CD14-positive monocyte (primary cell): Measurements from ENCODE around the gene CCDC106. TPM values are rescaled to one million over a fixed set of nuclear protein-coding genes. Genes with fewer than 3 reads are reported as not detected.

Experiments
- DNase-seq, 3 donors: peaks; one replicate each; pipeline ENCODE4 v3.0.0-alpha.2; 2011 to 2022
- H2AFZ ChIP-seq: 2 replicates; pipeline ENCODE4 v1.6.0; 2012; ENCODE audit warnings: mild to moderate bottlenecking, low read depth, low read length, inconsistent platforms; ENCODE audit not compliant: insufficient read depth, poor library complexity, severe bottlenecking
- H3K27ac ChIP-seq, 2 donors: 1 replicate in 1 of 2; 2 replicates in 1 of 2; pipeline ENCODE4 v1.5.1; 2012 to 2013; ENCODE audit warnings: low read length in 2 of 2, control low read depth in 1 of 2, inconsistent platforms in 1 of 2, low read depth in 1 of 2, mild to moderate bottlenecking in 1 of 2
- H3K27me3 ChIP-seq, 2 donors: one replicate each; pipeline versions ENCODE4 v1.6.0 to v1.6.1; 2011 to 2013; ENCODE audit warnings: low read length in 2 of 2; ENCODE audit not compliant: control insufficient read depth in 2 of 2, insufficient read depth in 2 of 2
- H3K36me3 ChIP-seq, 2 donors: replicated peaks in 1 of 2; 1 replicate in 1 of 2; 2 replicates in 1 of 2; pipeline versions ENCODE4 v1.5.1 to v1.6.1; 2012 to 2013; ENCODE audit warnings: low read length in 2 of 2, control low read depth in 1 of 2, inconsistent platforms in 1 of 2, mild to moderate bottlenecking in 1 of 2; ENCODE audit not compliant: insufficient read depth in 2 of 2, control insufficient read depth in 1 of 2
- H3K4me1 ChIP-seq, 2 donors: 1 replicate in 1 of 2; 2 replicates in 1 of 2; pipeline versions ENCODE4 v1.5.1 to v1.6.1; 2012 to 2013; ENCODE audit warnings: low read length in 2 of 2, control low read depth in 1 of 2, inconsistent platforms in 1 of 2, mild to moderate bottlenecking in 1 of 2, moderate library complexity in 1 of 2; ENCODE audit not compliant: insufficient read depth in 2 of 2, control insufficient read depth in 1 of 2
- H3K4me2 ChIP-seq: replicated peaks from 2 replicates; pipeline ENCODE3; 2012; ENCODE audit warnings: low read length, moderate library complexity, mild to moderate bottlenecking; ENCODE audit not compliant: poor library complexity, severe bottlenecking; ENCODE audit errors: extremely low read depth
- H3K4me3 ChIP-seq, 3 experiments: fragments of 200-600 bp in 1 of 3; sonication (generic) in 1 of 3; replicated peaks in 1 of 3; 1 replicate in 2 of 3; 2 replicates in 1 of 3; pipeline ENCODE4 v1.5.1; 2011 to 2013; ENCODE audit warnings: low read length in 3 of 3, mild to moderate bottlenecking in 3 of 3, control low read depth in 2 of 3, low read depth in 2 of 3, inconsistent platforms in 1 of 3, moderate library complexity in 1 of 3
- H3K79me2 ChIP-seq: 2 replicates; pipeline ENCODE4 v1.6.0; 2012; ENCODE audit warnings: mild to moderate bottlenecking, control low read depth, inconsistent platforms, low read length, moderate library complexity; ENCODE audit not compliant: insufficient read depth
- H3K9ac ChIP-seq: 2 replicates; pipeline ENCODE4 v1.6.0; 2017; ENCODE audit warnings: low read length, mild to moderate bottlenecking; ENCODE audit not compliant: insufficient read depth, poor library complexity, severe bottlenecking
- H3K9me3 ChIP-seq, 2 donors: replicated peaks in 1 of 2; 1 replicate in 1 of 2; 2 replicates in 1 of 2; pipeline versions ENCODE4 v1.5.1 to v1.6.1; 2012 to 2013; ENCODE audit warnings: low read length in 2 of 2, control low read depth in 1 of 2; ENCODE audit not compliant: control insufficient read depth in 1 of 2, insufficient read depth in 1 of 2
- H4K20me1 ChIP-seq: 2 replicates; pipeline ENCODE4 v1.6.0; 2012; ENCODE audit warnings: mild to moderate bottlenecking, low read length, control low read depth, moderate library complexity; ENCODE audit not compliant: insufficient read depth
- H3K27ac Mint-ChIP-seq, 7 donors: one replicate each; pipeline ENCODE4 v1.8.0; 2020; ENCODE audit warnings: mild to moderate bottlenecking in 7 of 7, mixed read lengths in 7 of 7, moderate library complexity in 6 of 7, inconsistent platforms in 2 of 7
- H3K27me3 Mint-ChIP-seq, 3 donors: one replicate each; pipeline ENCODE4 v1.8.0; 2021 to 2022; ENCODE audit warnings: low read depth in 3 of 3, mild to moderate bottlenecking in 3 of 3, mixed read lengths in 3 of 3, moderate library complexity in 3 of 3, inconsistent platforms in 1 of 3
- H3K36me3 Mint-ChIP-seq, 2 donors: one replicate each; pipeline ENCODE4 v1.8.0; 2020; ENCODE audit warnings: mixed read lengths in 2 of 2, inconsistent platforms in 1 of 2, mild to moderate bottlenecking in 1 of 2
- H3K4me1 Mint-ChIP-seq: one replicate; pipeline ENCODE4 v1.8.0; 2020; ENCODE audit warnings: mild to moderate bottlenecking, mixed read lengths
- H3K4me3 Mint-ChIP-seq, 2 donors: one replicate each; pipeline ENCODE4 v1.8.0; 2020; ENCODE audit warnings: mild to moderate bottlenecking in 2 of 2, mixed read lengths in 2 of 2, moderate library complexity in 1 of 2
- H3K9me3 Mint-ChIP-seq, 7 donors: one replicate each; pipeline ENCODE4 v1.8.0; 2020 to 2022; ENCODE audit warnings: mixed read lengths in 7 of 7, mild to moderate bottlenecking in 6 of 7, moderate library complexity in 6 of 7, inconsistent platforms in 2 of 7
- WGBS: methylation state at CpG from one replicate; pipeline ENCODE4 v1.1.5; 2013; ENCODE audit warnings: missing lambda C conversion rate; ENCODE audit not compliant: insufficient coverage; 5-methylcytosine and 5-hydroxymethylcytosine counted together
- intact Hi-C, 2 donors: fragments of 100-400 bp; cut with micrococcal nuclease; formaldehyde crosslinking; loops; one replicate each; pipeline versions ENCODE4 v1.15.0 to v1.15.1; 2023
- polyA plus RNA-seq, 3 donors: library from polyadenylated mRNA; depleted of rRNA in 1 of 3; unstranded in 2 of 3; stranded (reverse) in 1 of 3; fragments of 300-500 nt in 2 of 3; fragments of >200 nt in 1 of 3; fragmentation: Illumina TruSeq in 2 of 3; gene quantifications; 1 replicate in 2 of 3; 2 replicates in 1 of 3; pipeline ENCODE4 v1.2.3, GENCODE V29; 2012 to 2021
- TF ChIP-seq, protein P1 (sequence below): fragments of 200-600 bp; IDR thresholded peaks from one replicate; pipeline ENCODE4 v1.8.0; 2022; ENCODE audit warnings: antibody characterized with exemption, mild to moderate bottlenecking

Gene CCDC106
- polyA plus RNA-seq, 3 donors, result 0.74 to 2.4 (median 1.2) TPM

DNA sequence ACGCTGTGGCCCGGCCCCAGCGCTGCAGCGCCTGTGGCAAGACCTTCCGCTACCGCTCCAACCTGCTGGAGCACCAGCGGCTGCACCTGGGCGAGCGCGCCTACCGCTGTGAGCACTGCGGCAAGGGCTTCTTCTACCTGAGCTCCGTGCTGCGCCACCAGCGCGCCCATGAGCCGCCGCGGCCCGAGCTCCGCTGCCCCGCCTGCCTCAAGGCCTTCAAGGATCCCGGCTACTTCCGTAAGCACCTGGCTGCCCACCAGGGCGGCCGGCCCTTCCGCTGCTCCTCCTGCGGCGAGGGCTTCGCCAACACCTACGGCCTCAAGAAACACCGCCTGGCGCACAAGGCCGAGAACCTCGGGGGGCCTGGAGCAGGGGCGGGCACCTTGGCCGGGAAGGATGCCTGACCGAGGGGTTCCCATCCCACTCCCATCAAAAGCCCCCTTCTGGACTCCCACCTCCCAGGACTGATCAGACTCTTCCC lies 31.6 kb upstream of the CCDC106 start:
- Histone ChIP-seq H3K4me3 (no peak overlapping the region), H3K4me2 (no peak overlapping the region), H3K4me1 (peaks cover 55 to 57% of the 10 kb centered on the region in 2 donors), H3K79me2 (peaks cover 37% of the 10 kb centered on the region), H4K20me1 (peaks cover 20% of the 10 kb centered on the region), H3K36me3 (peaks cover 16 to 25% of the 10 kb centered on the region in 2 donors), H3K27me3 (no peaks in the 10 kb centered on the region), H3K9ac (no peak overlapping the region), H2AFZ (no peak overlapping the region), H3K9me3 (no peaks in the 10 kb centered on the region), H3K27ac (no peak overlapping the region)
- H3K36me3 Mint-ChIP-seq, result peaks cover 28 to 50% of the 10 kb centered on the region in 2 donors
- peaks cover 59% of the 10 kb centered on the region for H3K4me1 Mint-ChIP-seq
- no peak overlapping the region for H3K4me3 Mint-ChIP-seq
- peaks cover 0 to 2% (median 2%) of the 10 kb centered on the region in 7 donors for H3K9me3 Mint-ChIP-seq
- peaks cover 0 to 4% (median 0%) of the 10 kb centered on the region in 3 donors for H3K27me3 Mint-ChIP-seq
- WGBS, result 97% methylated on average over 35 of the region's 38 CpGs
- no peak overlapping the region for H3K27ac Mint-ChIP-seq
- intact Hi-C loops, result no loop called here
- DNase-seq, result no peak
- TF ChIP-seq, protein P1, sequence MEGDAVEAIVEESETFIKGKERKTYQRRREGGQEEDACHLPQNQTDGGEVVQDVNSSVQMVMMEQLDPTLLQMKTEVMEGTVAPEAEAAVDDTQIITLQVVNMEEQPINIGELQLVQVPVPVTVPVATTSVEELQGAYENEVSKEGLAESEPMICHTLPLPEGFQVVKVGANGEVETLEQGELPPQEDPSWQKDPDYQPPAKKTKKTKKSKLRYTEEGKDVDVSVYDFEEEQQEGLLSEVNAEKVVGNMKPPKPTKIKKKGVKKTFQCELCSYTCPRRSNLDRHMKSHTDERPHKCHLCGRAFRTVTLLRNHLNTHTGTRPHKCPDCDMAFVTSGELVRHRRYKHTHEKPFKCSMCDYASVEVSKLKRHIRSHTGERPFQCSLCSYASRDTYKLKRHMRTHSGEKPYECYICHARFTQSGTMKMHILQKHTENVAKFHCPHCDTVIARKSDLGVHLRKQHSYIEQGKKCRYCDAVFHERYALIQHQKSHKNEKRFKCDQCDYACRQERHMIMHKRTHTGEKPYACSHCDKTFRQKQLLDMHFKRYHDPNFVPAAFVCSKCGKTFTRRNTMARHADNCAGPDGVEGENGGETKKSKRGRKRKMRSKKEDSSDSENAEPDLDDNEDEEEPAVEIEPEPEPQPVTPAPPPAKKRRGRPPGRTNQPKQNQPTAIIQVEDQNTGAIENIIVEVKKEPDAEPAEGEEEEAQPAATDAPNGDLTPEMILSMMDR, result no peak

DNA sequence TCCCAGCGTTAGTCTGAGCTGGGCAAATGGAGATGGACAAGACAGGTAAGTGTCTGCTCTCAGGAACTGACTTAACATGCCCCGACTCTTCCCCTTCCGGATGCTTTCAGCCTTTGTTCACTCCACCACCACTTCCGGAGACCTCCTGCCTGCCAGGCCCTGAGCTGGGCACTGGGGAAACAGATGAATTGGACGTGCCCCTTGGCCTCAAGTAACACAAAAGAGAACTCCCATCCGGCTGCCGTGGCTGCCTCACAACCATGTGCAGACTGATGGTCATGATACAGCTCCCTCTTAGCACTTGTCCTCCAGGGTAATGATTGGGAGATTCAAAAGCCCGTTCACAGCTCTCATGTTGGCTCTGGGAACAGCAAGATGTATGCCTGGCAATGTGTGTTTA lies 30.6 kb upstream of the CCDC106 start:
- TF ChIP-seq, protein P1, result no peak
- H3K9me3 Mint-ChIP-seq, result peaks cover 0 to 2% (median 2%) of the 10 kb centered on the region in 7 donors
- H3K79me2 ChIP-seq, result peaks cover 30% of the 10 kb centered on the region
- H4K20me1 ChIP-seq, result peaks cover 10% of the 10 kb centered on the region
- H3K27me3 ChIP-seq, result no peaks in the 10 kb centered on the region
- 92% methylated on average over 4 of the region's 8 CpGs for WGBS
- H3K27ac ChIP-seq, result peak overlapping the region in 1 of 2 donors; percentile 31
- no peaks in the 10 kb centered on the region for H3K9me3 ChIP-seq
- H3K36me3 Mint-ChIP-seq, result peaks cover 28 to 54% of the 10 kb centered on the region in 2 donors
- no peak overlapping the region for H3K9ac ChIP-seq
- H3K27ac Mint-ChIP-seq, result peak overlapping the region in 6 of 7 donors; percentile 17 to 81 (median 56)
- H3K4me3 Mint-ChIP-seq, result no peak overlapping the region
- H3K4me1 Mint-ChIP-seq, result peaks cover 52% of the 10 kb centered on the region
- H3K4me2 ChIP-seq, result no peak overlapping the region
- H3K27me3 Mint-ChIP-seq, result peaks cover 0 to 4% (median 0%) of the 10 kb centered on the region in 3 donors
- no peak for DNase-seq
- H3K4me3 ChIP-seq, result no peak overlapping the region
- H3K4me1 ChIP-seq, result peaks cover 50 to 57% of the 10 kb centered on the region in 2 donors
- H3K36me3 ChIP-seq, result peaks cover 16 to 25% of the 10 kb centered on the region in 2 donors
- intact Hi-C loops, result no loop called here
- H2AFZ ChIP-seq, result no peak overlapping the region
